Urinary bladder (tissue), 4 donors: ENCODE measurements around the gene PTPRC. TPM values are rescaled to one million over a fixed set of nuclear protein-coding genes. Genes with fewer than 3 reads are reported as not detected.

Experiments used
- DNase-seq: peaks from one replicate; pipeline ENCODE4 v3.0.0-alpha.2; 2015; ENCODE audit errors: extremely low spot score
- H3K27ac ChIP-seq: one replicate; pipeline ENCODE4 v1.5.1; 2013; ENCODE audit warnings: low read depth, mild to moderate bottlenecking, moderate library complexity
- H3K36me3 ChIP-seq: one replicate; pipeline ENCODE4 v1.6.1; 2013; ENCODE audit warnings: mild to moderate bottlenecking, moderate library complexity; ENCODE audit not compliant: insufficient read depth
- H3K4me1 ChIP-seq: one replicate; pipeline ENCODE4 v1.6.1; 2013; ENCODE audit warnings: mild to moderate bottlenecking, moderate library complexity; ENCODE audit not compliant: insufficient read depth
- H3K4me3 ChIP-seq: one replicate; pipeline ENCODE4 v1.5.1; 2013; ENCODE audit warnings: low read depth, low read length
- WGBS: extraction: QIAGEN DNeasy Blood & Tissue Kit; methylation state at CpG from one replicate; pipeline ENCODE4 v1.1.7; 2013; 5-methylcytosine and 5-hydroxymethylcytosine counted together
- polyA plus RNA-seq: library from polyadenylated mRNA; stranded (reverse); fragments of 200-250 nt; gene quantifications from one replicate; pipeline ENCODE4 v1.2.3, GENCODE V29; 2013
- total RNA-seq: library from RNA; depleted of rRNA; stranded (reverse); fragments of >200 nt; gene quantifications from one replicate; pipeline ENCODE4 v1.2.3, GENCODE V29; 2014
- donor health status: healthy with polysubstance abuse.
- donor health status: healthy.

PTPRC gene
- total and polyA plus RNA-seq, 2 donors = 9.6 to 34.4 TPM

GRCh38 chr1:198678301-198678836, 39.5 kb downstream of the PTPRC start:
- no peak for DNase-seq
- Histone ChIP-seq H3K27ac (no peak overlapping the region), H3K4me1 (no peaks in the 10 kb centered on the region), H3K4me3 (no peak overlapping the region), H3K36me3 (no peaks in the 10 kb centered on the region)
- WGBS = 72% methylated on average over 8 of the region's 8 CpGs

DNA sequence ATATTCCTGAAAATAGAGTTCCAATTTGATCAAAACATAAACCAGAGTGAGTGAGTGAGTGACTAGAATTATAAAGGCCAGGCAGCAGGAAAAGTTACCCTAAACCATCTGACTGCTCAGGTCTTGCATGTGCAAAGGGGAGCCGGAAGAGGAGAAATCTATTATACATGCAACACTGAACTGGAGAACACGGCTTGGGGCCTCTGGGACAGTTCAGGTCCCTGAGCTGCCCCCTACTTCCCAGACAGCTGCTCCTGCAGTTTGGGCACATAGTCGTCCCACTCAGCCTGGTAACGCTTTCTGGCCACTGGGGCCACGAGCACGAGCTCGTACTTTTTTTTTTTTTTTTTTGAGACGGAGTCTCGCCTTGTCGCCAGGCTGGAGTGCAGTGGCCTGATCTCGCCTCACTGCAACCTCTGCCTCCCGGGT, 40.1 kb downstream of the PTPRC start:
- no peak overlapping the region for H3K4me3 ChIP-seq
- no peak for DNase-seq
- 95% methylated on average over 12 of the region's 12 CpGs for WGBS
- H3K4me1 ChIP-seq = no peaks in the 10 kb centered on the region
- H3K36me3 ChIP-seq = no peaks in the 10 kb centered on the region
- H3K27ac ChIP-seq = no peak overlapping the region

- H3K36me3 ChIP-seq = no peaks in the 10 kb centered on the region
- no peak for DNase-seq
- no peaks in the 10 kb centered on the region for H3K4me1 ChIP-seq
- no peak overlapping the region for H3K4me3 ChIP-seq
- H3K27ac ChIP-seq = no peak overlapping the region
- WGBS = 96% methylated on average over 31 of the region's 31 CpGs
These were observed 40.8 kb downstream of the PTPRC start for GRCh38 chr1:198679535-198680173.

- WGBS = 92% methylated on average over 15 of the region's 15 CpGs
- no peaks in the 10 kb centered on the region for H3K4me1 ChIP-seq
- no peaks in the 10 kb centered on the region for H3K36me3 ChIP-seq
- no peak overlapping the region for H3K4me3 ChIP-seq
- no peak for DNase-seq
- H3K27ac ChIP-seq = no peak overlapping the region
These were observed 41.5 kb downstream of the PTPRC start for GRCh38 chr1:198680174-198680875.

DNA sequence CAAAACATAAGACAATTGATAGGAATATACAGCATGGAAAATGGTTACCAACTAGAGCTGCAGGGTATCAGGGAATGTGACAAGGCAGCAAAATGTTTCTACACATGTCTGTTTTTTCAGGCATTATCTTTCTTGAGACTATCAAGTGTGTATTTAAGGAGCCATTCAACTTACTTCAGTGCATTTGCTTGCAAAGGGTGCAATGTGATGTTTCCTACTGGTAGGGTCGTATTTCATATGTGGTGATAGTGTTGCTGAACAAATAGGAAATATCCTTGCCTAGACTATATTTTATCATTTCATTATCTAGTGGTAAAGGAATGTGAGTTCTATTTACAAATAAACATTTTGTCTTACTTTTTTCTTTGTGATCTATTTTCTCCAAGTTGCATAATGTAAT, 42.4 kb downstream of the PTPRC start:
- Histone ChIP-seq H3K36me3 (no peaks in the 10 kb centered on the region), H3K27ac (no peak overlapping the region), H3K4me1 (no peaks in the 10 kb centered on the region), H3K4me3 (no peak overlapping the region)
- no peak for DNase-seq
- 41% methylated on average over 1 of the region's 1 CpG for WGBS

GRCh38 chr1:198681831-198682759, 43.3 kb downstream of the PTPRC start:
- Histone ChIP-seq H3K4me3 (no peak overlapping the region), H3K36me3 (no peaks in the 10 kb centered on the region), H3K27ac (no peak overlapping the region), H3K4me1 (no peaks in the 10 kb centered on the region)
- peak; percentile 40 for DNase-seq
- WGBS = 19% methylated on average over 7 of the region's 7 CpGs

DNA sequence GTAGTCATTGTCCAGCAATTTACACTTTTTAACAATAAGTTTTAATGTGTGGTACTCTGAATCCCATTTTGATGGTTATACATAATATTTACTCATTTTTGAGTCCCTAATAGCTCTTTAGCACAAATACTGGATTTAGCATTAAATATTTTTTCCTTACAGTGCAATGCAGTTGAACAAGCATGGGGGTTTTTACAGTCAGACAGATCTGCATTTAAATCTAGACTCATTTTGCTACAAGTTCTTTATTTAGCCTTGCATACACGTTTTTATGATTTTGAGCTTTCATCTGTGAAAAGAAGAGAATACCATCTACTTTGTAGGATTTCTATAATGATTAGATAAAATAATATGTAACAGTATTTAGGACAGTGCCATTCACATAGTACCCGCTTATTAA, 44.0 kb downstream of the PTPRC start:
- no peak overlapping the region for H3K4me3 ChIP-seq
- 59% methylated on average over 2 of the region's 2 CpGs for WGBS
- no peaks in the 10 kb centered on the region for H3K4me1 ChIP-seq
- no peak overlapping the region for H3K27ac ChIP-seq
- no peak for DNase-seq
- H3K36me3 ChIP-seq = no peaks in the 10 kb centered on the region

DNA sequence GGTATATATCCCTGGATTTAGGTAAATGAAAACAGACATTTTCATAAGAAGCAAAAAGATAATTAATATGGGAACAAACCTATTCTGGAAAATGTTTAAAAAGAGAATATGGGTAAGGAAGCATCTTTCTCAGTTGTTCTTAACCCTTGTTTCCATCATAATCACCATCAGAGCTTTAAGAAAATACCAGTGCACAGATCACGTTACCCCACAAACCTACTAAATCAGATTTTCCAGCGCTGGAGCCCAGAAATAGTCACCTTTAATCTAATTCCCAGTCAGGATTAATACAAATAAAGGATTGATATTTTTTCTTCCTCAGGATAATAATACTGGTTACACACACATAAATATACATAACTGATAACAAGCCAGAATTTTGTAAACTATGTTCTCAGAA, 44.6 kb downstream of the PTPRC start:
- Histone ChIP-seq H3K4me3 (no peak overlapping the region), H3K36me3 (no peaks in the 10 kb centered on the region), H3K27ac (no peak overlapping the region), H3K4me1 (no peaks in the 10 kb centered on the region)
- WGBS = 61% methylated on average over 2 of the region's 2 CpGs
- DNase-seq = no peak

GRCh38 chr1:198686069-198686728, 47.4 kb downstream of the PTPRC start:
- Histone ChIP-seq H3K27ac (no peak overlapping the region), H3K36me3 (no peaks in the 10 kb centered on the region), H3K4me1 (no peaks in the 10 kb centered on the region), H3K4me3 (no peak overlapping the region)
- DNase-seq = no peak

- H3K27ac ChIP-seq = no peak overlapping the region
- DNase-seq = no peak
- H3K4me3 ChIP-seq = no peak overlapping the region
- H3K4me1 ChIP-seq = no peaks in the 10 kb centered on the region
- WGBS = 82% methylated on average over 4 of the region's 4 CpGs
- H3K36me3 ChIP-seq = no peaks in the 10 kb centered on the region
These were observed 48.6 kb downstream of the PTPRC start for GRCh38 chr1:198687429-198687828.

DNA sequence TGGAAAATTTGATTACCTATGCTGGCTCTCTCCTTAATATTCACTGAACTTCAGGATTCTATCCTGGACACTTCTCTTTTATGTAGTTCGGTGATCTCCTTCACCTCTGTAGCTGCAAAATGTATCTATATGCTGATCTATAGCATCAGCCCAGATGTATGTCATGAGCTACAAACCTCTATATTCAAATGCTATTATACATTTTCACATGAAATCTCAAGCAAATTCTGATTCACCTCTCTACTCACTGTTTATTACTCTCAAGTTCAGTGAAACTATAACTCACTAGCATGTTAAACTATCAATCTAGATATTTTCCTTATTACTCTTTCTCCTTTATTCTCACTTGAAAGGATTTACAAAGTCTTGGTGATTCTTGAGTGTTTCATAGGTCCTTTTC, 52.2 kb downstream of the PTPRC start:
- H3K27ac ChIP-seq = no peak overlapping the region
- DNase-seq = no peak
- WGBS = 93% methylated on average over 1 of the region's 1 CpG
- no peaks in the 10 kb centered on the region for H3K4me1 ChIP-seq
- H3K36me3 ChIP-seq = no peaks in the 10 kb centered on the region
- no peak overlapping the region for H3K4me3 ChIP-seq

DNA sequence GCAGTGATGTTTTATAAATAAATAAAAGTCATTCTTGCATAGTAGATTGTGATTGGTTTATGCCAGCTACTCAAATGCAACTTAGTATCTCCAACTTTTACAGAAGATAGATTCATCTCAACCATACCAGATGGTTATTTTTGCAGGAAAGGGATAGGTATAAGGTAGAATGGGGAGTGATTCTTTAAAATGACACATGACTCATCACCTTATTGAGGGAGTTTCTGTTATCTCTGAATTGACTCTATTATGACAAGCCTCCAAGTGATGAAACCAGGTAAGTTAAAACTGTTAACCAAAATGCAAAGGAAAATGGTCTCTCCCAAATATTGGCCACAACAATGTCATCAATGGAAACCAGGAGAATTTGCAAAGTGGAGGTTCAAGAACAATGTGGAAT, 54.5 kb downstream of the PTPRC start:
- Histone ChIP-seq H3K4me1 (no peaks in the 10 kb centered on the region), H3K4me3 (no peak overlapping the region), H3K36me3 (no peaks in the 10 kb centered on the region), H3K27ac (no peak overlapping the region)
- no peak for DNase-seq

GRCh38 chr1:198694542-198694941, 55.7 kb downstream of the PTPRC start:
- Histone ChIP-seq H3K4me3 (no peak overlapping the region), H3K4me1 (no peaks in the 10 kb centered on the region), H3K36me3 (no peaks in the 10 kb centered on the region), H3K27ac (no peak overlapping the region)
- DNase-seq = no peak
- WGBS = 85% methylated on average over 1 of the region's 1 CpG
